ENCODE data around the gene LPCAT3. TPM values are rescaled to one million over a fixed set of nuclear protein-coding genes. Genes with fewer than 3 reads are reported as not detected.
A peak's percentile ranks its signal among the peaks of the same experiment; 100 is the strongest.
"Not testable (repeated sequence)": the region's sequence is repeated elsewhere in the genome, so short reads cannot be mapped to it uniquely, and the experiment has no call there.

The LPCAT3 gene
- 10 to 100 TPM; 29.3 to 32.0 TPM for total RNA-seq

- peaks cover 28% of the 10 kb centered on the region for H3K4me1 Mint-ChIP-seq
- H3K27ac Mint-ChIP-seq, result peak within 1 kb of the TSS; percentile 90
- ATAC-seq, result peak; percentile 95
- H3K27me3 Mint-ChIP-seq, result no peaks in the 10 kb centered on the region
- H3K9me3 Mint-ChIP-seq (ENCODE audit: low read depth), result no peaks in the 10 kb centered on the region
- CTCF ChIA-PET, result interaction anchor here (0.6 to 3.7 kb wide), 29 partner anchors 8 to 167 kb away, joined by 3 to 31 read pairs (median 5); partner anchors contain the start of genes C12orf57, C1RL, RNU7-1 and SPSB2
- peak within 1 kb of the TSS; percentile 93 for H3K4me3 Mint-ChIP-seq
- H3K36me3 Mint-ChIP-seq, result peaks cover 11% of the 10 kb centered on the region
- peak; percentile 98 for DNase-seq
These were observed at the start of gene LPCAT3 for GRCh38 chr12:7018350-7019042. Gene LPCAT3 (minus strand): TSS chr12:7018476. CDS start chr12:7018424, 52 bp downstream.

- CTCF ChIA-PET, result interaction anchor here (1.5 kb wide), 1 partner anchor 11 kb away, joined by 6 read pairs; no protein-coding TSS in a partner anchor
- H3K9me3 Mint-ChIP-seq (ENCODE audit: low read depth), result no peaks in the 10 kb centered on the region
- no peak for ATAC-seq
- no peak overlapping the region for H3K4me3 Mint-ChIP-seq
- no peak overlapping the region for H3K27ac Mint-ChIP-seq
- DNase-seq, result no peak
- no peaks in the 10 kb centered on the region for H3K36me3 Mint-ChIP-seq
- H3K4me1 Mint-ChIP-seq, result no peaks in the 10 kb centered on the region
- H3K27me3 Mint-ChIP-seq, result peaks cover 20% of the 10 kb centered on the region
These were observed 48.8 kb upstream of the LPCAT3 start for GRCh38 chr12:7067096-7067495.

GRCh38 chr12:7066596-7066995, 48.3 kb upstream of the LPCAT3 start:
- ATAC-seq, result no peak
- H3K27ac Mint-ChIP-seq, result no peak overlapping the region
- DNase-seq, result no peak
- no peaks in the 10 kb centered on the region for H3K36me3 Mint-ChIP-seq
- no peak overlapping the region for H3K4me3 Mint-ChIP-seq
- no peaks in the 10 kb centered on the region for H3K9me3 Mint-ChIP-seq (ENCODE audit: low read depth)
- CTCF ChIA-PET, result interaction anchor here (1.5 kb wide), 1 partner anchor 10 kb away, joined by 6 read pairs; no protein-coding TSS in a partner anchor
- peaks cover 15% of the 10 kb centered on the region for H3K27me3 Mint-ChIP-seq
- no peaks in the 10 kb centered on the region for H3K4me1 Mint-ChIP-seq

- Mint-ChIP-seq H3K27me3 (peaks cover 11% of the 10 kb centered on the region), H3K4me3 (no peak overlapping the region), H3K36me3 (no peaks in the 10 kb centered on the region), H3K4me1 (no peaks in the 10 kb centered on the region), H3K9me3 (ENCODE audit: low read depth) (no peaks in the 10 kb centered on the region), H3K27ac (no peak overlapping the region)
- DNase-seq, result no peak
- CTCF ChIA-PET, result no interaction called here
- ATAC-seq, result no peak
These were observed 46.9 kb upstream of the LPCAT3 start for GRCh38 chr12:7065073-7065623.

- no peaks in the 10 kb centered on the region for H3K4me1 Mint-ChIP-seq
- DNase-seq (no peak), ATAC-seq (no peak)
- H3K36me3 Mint-ChIP-seq, result no peaks in the 10 kb centered on the region
- no peak overlapping the region for H3K27ac Mint-ChIP-seq
- CTCF ChIA-PET, result no interaction called here
- H3K4me3 Mint-ChIP-seq, result no peak overlapping the region
- H3K27me3 Mint-ChIP-seq, result peaks cover 17% of the 10 kb centered on the region
- H3K9me3 Mint-ChIP-seq (ENCODE audit: low read depth), result no peaks in the 10 kb centered on the region
These were observed 46.2 kb upstream of the LPCAT3 start for GRCh38 chr12:7064516-7064915.

- H3K9me3 Mint-ChIP-seq (ENCODE audit: low read depth), result no peaks in the 10 kb centered on the region
- ATAC-seq (no peak), DNase-seq (no peak)
- H3K36me3 Mint-ChIP-seq, result no peaks in the 10 kb centered on the region
- no peak overlapping the region for H3K27ac Mint-ChIP-seq
- H3K4me3 Mint-ChIP-seq, result no peak overlapping the region
- no peaks in the 10 kb centered on the region for H3K4me1 Mint-ChIP-seq
- CTCF ChIA-PET, result no interaction called here
- peaks cover 32% of the 10 kb centered on the region for H3K27me3 Mint-ChIP-seq
These were observed 43.3 kb upstream of the LPCAT3 start for GRCh38 chr12:7061596-7061995.

GRCh38 chr12:7061138-7061537, 42.9 kb upstream of the LPCAT3 start:
- Mint-ChIP-seq H3K4me3 (no peak overlapping the region), H3K36me3 (no peaks in the 10 kb centered on the region), H3K27ac (no peak overlapping the region), H3K27me3 (peaks cover 34% of the 10 kb centered on the region), H3K4me1 (no peaks in the 10 kb centered on the region), H3K9me3 (ENCODE audit: low read depth) (no peaks in the 10 kb centered on the region)
- CTCF ChIA-PET, result no interaction called here
- ATAC-seq, result no peak
- DNase-seq, result no peak

- no peaks in the 10 kb centered on the region for H3K36me3 Mint-ChIP-seq
- H3K4me1 Mint-ChIP-seq, result no peaks in the 10 kb centered on the region
- CTCF ChIA-PET, result interaction anchor here (1.3 kb wide), 1 partner anchor 11 kb away, joined by 3 read pairs; no protein-coding TSS in a partner anchor
- ATAC-seq (no peak), DNase-seq (no peak)
- peaks cover 39% of the 10 kb centered on the region for H3K27me3 Mint-ChIP-seq
- no peaks in the 10 kb centered on the region for H3K9me3 Mint-ChIP-seq (ENCODE audit: low read depth)
- no peak within 1 kb of the TSS for H3K27ac Mint-ChIP-seq
- no peak within 1 kb of the TSS for H3K4me3 Mint-ChIP-seq
These were observed 42.2 kb upstream of the LPCAT3 start, which contains the start of gene C1S for GRCh38 chr12:7060353-7060954. Gene C1S (plus strand): TSS chr12:7060718. CDS start chr12:7061913, 1,195 bp downstream.

- ATAC-seq, result no peak
- H3K27me3 Mint-ChIP-seq, result peaks cover 46% of the 10 kb centered on the region
- CTCF ChIA-PET, result interaction anchor here (1.3 kb wide), 1 partner anchor 10 kb away, joined by 3 read pairs; no protein-coding TSS in a partner anchor
- DNase-seq, result no peak
- H3K4me1 Mint-ChIP-seq, result no peaks in the 10 kb centered on the region
- H3K36me3 Mint-ChIP-seq, result no peaks in the 10 kb centered on the region
- no peak overlapping the region for H3K27ac Mint-ChIP-seq
- H3K4me3 Mint-ChIP-seq, result no peak overlapping the region
- H3K9me3 Mint-ChIP-seq (ENCODE audit: low read depth), result no peaks in the 10 kb centered on the region
These were observed 41.5 kb upstream of the LPCAT3 start for GRCh38 chr12:7059780-7060179.

GRCh38 chr12:7058850-7059395, 40.6 kb upstream of the LPCAT3 start:
- ATAC-seq (no peak), DNase-seq (no peak)
- no peak overlapping the region for H3K4me3 Mint-ChIP-seq
- H3K36me3 Mint-ChIP-seq, result no peaks in the 10 kb centered on the region
- CTCF ChIA-PET, result interaction anchor here (1.3 kb wide), 1 partner anchor 9 kb away, joined by 3 read pairs; no protein-coding TSS in a partner anchor
- no peaks in the 10 kb centered on the region for H3K4me1 Mint-ChIP-seq
- no peaks in the 10 kb centered on the region for H3K9me3 Mint-ChIP-seq (ENCODE audit: low read depth)
- H3K27me3 Mint-ChIP-seq, result peaks cover 52% of the 10 kb centered on the region
- H3K27ac Mint-ChIP-seq, result no peak overlapping the region

GRCh38 chr12:7058163-7058845, 40.0 kb upstream of the LPCAT3 start:
- CTCF ChIA-PET, result no interaction called here
- ATAC-seq, result no peak

GRCh38 chr12:7055736-7056135, 37.5 kb upstream of the LPCAT3 start:
- CTCF ChIA-PET, result interaction anchor here (1.4 to 2.2 kb wide), 2 partner anchors 11 kb away, joined by 5 to 6 read pairs; no protein-coding TSS in a partner anchor
- not testable (repeated sequence) for H3K4me3 Mint-ChIP-seq

More at GRCh38 chr12:7058163-7058845, 40.0 kb upstream of the LPCAT3 start:
- H3K27ac Mint-ChIP-seq, result no peak overlapping the region
- H3K36me3 Mint-ChIP-seq, result no peaks in the 10 kb centered on the region
- no peaks in the 10 kb centered on the region for H3K4me1 Mint-ChIP-seq
- no peak for DNase-seq
- no peak overlapping the region for H3K4me3 Mint-ChIP-seq
- H3K27me3 Mint-ChIP-seq, result peaks cover 54% of the 10 kb centered on the region
- no peaks in the 10 kb centered on the region for H3K9me3 Mint-ChIP-seq (ENCODE audit: low read depth)

GRCh38 chr12:7054925-7055324, 36.6 kb upstream of the LPCAT3 start:
- DNase-seq, result no peak
- ATAC-seq, result no peak
- Mint-ChIP-seq H3K27ac (no peak overlapping the region), H3K4me3 (no peak overlapping the region), H3K36me3 (peaks cover 2% of the 10 kb centered on the region), H3K4me1 (no peaks in the 10 kb centered on the region), H3K9me3 (ENCODE audit: low read depth) (no peaks in the 10 kb centered on the region), H3K27me3 (peaks cover 71% of the 10 kb centered on the region)
- CTCF ChIA-PET, result interaction anchor here (1.2 to 2.2 kb wide), 2 partner anchors 10 to 37 kb away, joined by 3 to 5 read pairs; partner anchors contain the start of gene C1R

More at GRCh38 chr12:7055736-7056135, 37.5 kb upstream of the LPCAT3 start:
- not testable (repeated sequence) for H3K4me1 Mint-ChIP-seq; H3K36me3 Mint-ChIP-seq; H3K27ac Mint-ChIP-seq; DNase-seq; H3K9me3 Mint-ChIP-seq (ENCODE audit: low read depth); ATAC-seq
- peaks cover 70% of the 10 kb centered on the region for H3K27me3 Mint-ChIP-seq

Data from activated CD8-positive, alpha-beta memory T cell treated with anti-CD3 and anti-CD28 coated beads, Interleukin-2, amount 10 ng/mL, durations not matched to agents 7 days and 5 days (primary cell).